GM18873 (cell line): Measurements from ENCODE around the gene NFX1.
"Not testable (repeated sequence)": the region's sequence is repeated elsewhere in the genome, so short reads cannot be mapped to it uniquely, and the experiment has no call there.

Experiments used
- ATAC-seq: cut with Tn5 transposase; IDR thresholded peaks from one replicate; pipeline ENCODE4 v1.9.1; 2021; ENCODE audit warnings: mild to moderate bottlenecking, moderate library complexity, moderate number of reproducible peaks; ENCODE audit not compliant: unreplicated experiment, low FRiP score

The NFX1 gene

DNA sequence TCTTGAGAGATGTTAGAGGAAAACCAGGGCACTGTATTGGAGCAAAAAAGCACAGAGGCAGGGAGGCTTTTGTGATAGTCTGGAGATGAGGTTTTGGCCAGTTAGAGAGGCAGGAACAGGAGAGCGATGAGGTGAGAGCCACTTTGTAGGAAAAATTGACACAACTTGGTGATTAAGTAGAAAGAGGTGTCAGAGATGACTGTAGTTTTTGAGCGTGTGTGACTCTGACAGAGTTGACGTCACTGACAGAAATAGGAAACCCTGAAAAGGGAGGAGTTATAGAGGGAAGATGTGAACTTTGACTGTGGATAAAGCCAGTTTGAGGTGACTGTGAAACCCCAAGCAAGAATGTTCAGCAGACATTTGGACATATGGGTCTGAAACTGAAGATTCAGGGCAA, 15.7 kb downstream of the NFX1 start:
- no peak for ATAC-seq

GRCh38 chr9:33307067-33307466, 16.8 kb downstream of the NFX1 start:
- ATAC-seq = no peak

- no peak for ATAC-seq
These were observed 19.6 kb downstream of the NFX1 start for GRCh38 chr9:33309903-33310302.

- no peak for ATAC-seq
These were observed 20.4 kb downstream of the NFX1 start for GRCh38 chr9:33310748-33311147.

GRCh38 chr9:33311953-33312352, 21.6 kb downstream of the NFX1 start:
- ATAC-seq = no peak

GRCh38 chr9:33315371-33315770, 25.1 kb downstream of the NFX1 start:
- no peak for ATAC-seq

GRCh38 chr9:33317136-33317535, 26.8 kb downstream of the NFX1 start:
- ATAC-seq = not testable (repeated sequence)

- no peak for ATAC-seq
These were observed 27.9 kb downstream of the NFX1 start for GRCh38 chr9:33318225-33318624.

- no peak for ATAC-seq
These were observed 28.5 kb downstream of the NFX1 start for GRCh38 chr9:33318781-33319180.

GRCh38 chr9:33320230-33320567, 29.9 kb downstream of the NFX1 start:
- no peak for ATAC-seq

- ATAC-seq = no peak
These were observed 30.4 kb downstream of the NFX1 start for GRCh38 chr9:33320568-33321261.

GRCh38 chr9:33329117-33329563, 38.8 kb downstream of the NFX1 start:
- no peak for ATAC-seq

DNA sequence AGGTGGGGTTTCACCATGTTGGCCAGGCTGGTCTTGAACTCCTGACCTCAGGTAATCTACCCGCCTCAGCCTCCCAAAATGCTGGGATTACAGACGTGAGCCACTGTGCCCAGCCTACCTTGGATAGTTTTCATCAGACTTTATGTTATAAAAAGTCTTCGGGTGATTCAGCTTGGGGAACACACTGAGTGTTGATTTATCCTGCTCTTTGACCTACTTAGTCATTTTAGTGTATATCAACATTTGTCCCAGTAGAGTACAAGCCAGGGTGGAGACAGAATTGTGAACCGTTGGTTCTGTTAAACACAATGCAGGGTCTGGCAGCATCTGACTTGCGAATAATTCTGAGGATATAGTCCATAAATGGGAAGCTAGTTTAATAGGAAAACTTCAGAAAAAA, 39.7 kb downstream of the NFX1 start:
- ATAC-seq = no peak

GRCh38 chr9:33331377-33331891, 41.1 kb downstream of the NFX1 start:
- no peak for ATAC-seq

- no peak for ATAC-seq
These were observed 41.7 kb downstream of the NFX1 start for GRCh38 chr9:33332011-33332410.

DNA sequence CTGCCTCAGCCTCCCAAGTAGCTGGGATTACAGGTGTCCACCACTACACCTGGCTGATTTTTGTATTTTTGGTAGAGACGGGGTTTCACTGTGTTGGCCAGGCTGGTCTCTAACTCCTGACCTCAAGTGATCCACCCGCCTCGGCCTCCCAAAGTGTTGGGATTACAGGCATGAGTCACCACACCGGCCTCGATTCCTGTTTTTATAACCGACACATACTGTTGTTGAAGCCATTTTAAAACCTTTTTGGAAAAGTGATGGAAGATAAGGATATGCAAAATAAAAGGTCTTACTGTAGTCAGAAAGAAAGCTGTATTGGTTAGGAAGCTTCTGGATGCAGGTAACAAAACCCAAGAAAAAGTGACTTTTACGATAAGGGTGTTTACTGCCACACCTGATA, 42.6 kb downstream of the NFX1 start:
- ATAC-seq = not testable (repeated sequence)

DNA sequence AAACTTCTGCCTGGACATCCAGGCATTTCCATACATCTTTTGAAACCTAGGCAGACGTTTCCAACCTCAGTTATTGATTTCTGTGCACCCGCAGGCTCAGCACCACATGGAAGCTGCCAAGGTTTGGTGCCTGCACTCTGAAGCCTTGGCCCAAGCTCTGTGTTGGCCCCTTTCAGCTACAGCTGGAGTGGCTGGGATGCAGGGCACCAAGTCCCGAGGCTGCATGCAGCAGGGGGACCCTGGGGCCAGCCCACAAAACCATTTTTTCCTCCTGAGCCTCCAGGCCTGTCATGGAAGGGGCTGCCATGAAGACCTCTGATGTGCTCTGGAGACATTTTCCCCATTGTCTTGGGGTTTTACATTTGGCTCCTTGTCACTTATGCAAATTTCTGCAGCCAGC, 49.9 kb downstream of the NFX1 start:
- no peak for ATAC-seq

DNA sequence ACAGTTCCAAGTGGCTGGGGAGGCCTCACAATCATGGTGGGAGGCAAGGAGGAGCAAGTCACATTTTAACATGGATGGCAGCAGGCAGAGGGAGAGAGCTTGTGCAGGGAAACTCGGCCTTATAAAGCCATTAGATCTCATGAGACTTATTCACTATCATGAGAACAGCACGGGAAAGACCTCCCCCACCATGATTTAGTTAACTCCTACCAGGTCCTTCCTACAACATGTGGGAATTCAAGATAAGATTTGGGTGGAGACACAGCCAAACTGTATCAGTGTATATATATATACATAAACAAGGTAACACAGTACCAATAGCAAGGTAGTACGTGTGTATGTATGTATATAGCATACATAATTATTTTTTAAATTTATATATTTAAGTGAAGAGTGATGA, 50.9 kb downstream of the NFX1 start:
- no peak for ATAC-seq

DNA sequence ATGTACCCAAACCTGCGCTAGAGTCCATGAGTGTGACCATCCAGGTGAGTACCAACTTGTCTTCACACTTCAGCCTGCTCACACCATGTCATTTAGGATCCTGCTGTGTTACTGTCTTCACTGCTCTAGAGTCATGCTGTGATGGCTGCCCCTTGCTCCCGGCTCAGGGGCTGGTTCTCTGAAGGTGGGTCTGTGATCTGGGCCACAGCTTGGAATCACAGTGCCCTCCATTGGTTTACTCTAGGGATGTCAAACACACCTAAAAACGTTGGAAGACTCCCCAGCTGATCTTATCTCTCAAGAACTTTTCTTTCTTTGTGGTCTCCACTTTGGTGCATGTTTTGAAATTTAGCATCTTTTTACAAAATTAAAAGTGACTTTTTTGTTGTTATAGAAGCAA, 53.8 kb downstream of the NFX1 start:
- ATAC-seq = no peak

DNA sequence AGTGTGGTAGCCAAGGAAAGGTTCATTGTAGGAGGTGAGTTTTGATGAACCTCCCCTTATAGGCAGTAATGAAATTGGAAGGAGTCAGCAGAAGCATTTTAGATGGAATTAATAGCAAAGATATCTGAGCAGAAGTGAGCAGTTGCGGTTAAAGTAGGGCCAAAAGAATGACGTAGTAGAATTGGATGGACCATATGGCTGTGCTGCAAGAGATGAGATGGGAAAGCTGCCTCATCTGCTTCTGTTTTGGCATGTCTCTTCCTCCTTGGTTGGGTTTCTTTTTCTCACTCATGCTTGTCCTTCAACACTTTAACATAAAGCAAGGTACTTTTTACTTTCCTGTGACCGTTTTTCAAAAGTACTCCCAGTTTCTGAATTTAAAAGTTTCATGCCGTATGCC, 56.2 kb downstream of the NFX1 start:
- ATAC-seq = no peak

DNA sequence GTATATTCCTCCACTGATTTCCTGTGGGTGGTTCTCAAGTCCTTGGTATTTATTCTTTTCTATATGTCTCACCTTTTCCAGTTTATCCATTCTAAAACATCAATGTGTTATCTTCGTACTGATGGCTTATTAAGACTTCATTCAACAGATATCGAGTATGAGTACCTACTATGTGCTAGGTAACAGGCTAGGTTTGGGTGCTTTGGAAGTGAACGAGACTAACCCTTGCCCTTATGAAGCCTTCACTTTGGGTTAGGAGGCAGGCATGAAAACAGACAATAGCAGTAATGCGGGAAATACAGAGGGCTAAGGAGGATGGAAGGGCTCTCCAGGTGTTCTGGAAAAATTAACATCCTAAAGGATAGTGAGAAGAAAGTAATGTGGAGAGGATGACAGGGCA, 58.7 kb downstream of the NFX1 start:
- ATAC-seq = no peak

GRCh38 chr9:33349743-33350142, 59.4 kb downstream of the NFX1 start:
- no peak for ATAC-seq

DNA sequence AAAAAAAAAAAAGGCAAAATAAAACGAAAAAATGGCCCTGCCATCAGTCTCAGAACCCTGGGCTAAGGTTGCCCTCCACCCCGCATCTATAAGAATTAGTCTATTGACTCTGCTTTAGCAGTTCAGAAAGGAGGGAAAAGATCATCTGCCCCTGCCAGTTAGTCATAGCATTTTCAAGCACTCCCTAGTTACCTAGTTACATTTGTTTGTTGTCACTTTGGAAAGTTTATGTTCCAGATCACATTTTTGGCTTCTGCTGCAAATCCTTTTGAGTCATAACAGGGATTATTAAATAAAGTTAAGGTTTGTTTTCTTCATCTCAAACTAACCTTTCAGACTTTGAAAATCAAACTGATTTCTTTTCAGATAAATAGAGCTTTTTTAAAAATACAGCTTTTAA, 60.0 kb downstream of the NFX1 start:
- no peak for ATAC-seq
